Osteoblast (primary cell): ENCODE data around the gene TCF4. TPM values are rescaled to one million over a fixed set of nuclear protein-coding genes. Genes with fewer than 3 reads are reported as not detected.

Experiments
- DNase-seq: peaks from one replicate; pipeline ENCODE4 v3.0.0; 2011; ENCODE audit warnings: low spot score, mixed read lengths; ENCODE audit not compliant: insufficient read length; ENCODE audit errors: missing footprints
- H2AFZ ChIP-seq: 2 replicates; pipeline ENCODE4 v1.6.0; 2011; ENCODE audit warnings: mild to moderate bottlenecking, low read length
- H3K27ac ChIP-seq: 2 replicates; pipeline ENCODE4 v1.5.1; 2011; ENCODE audit warnings: mild to moderate bottlenecking, low read depth, low read length, moderate library complexity
- H3K27me3 ChIP-seq: 2 replicates; pipeline ENCODE4 v1.6.0; 2012; ENCODE audit warnings: mild to moderate bottlenecking, control low read depth, inconsistent platforms, low read length, moderate library complexity; ENCODE audit not compliant: insufficient read depth
- H3K36me3 ChIP-seq: 2 replicates; pipeline ENCODE4 v1.5.1; 2011; ENCODE audit warnings: mild to moderate bottlenecking, low read length, control low read depth, moderate library complexity; ENCODE audit not compliant: insufficient read depth
- H3K4me1 ChIP-seq: 2 replicates; pipeline ENCODE4 v1.5.1; 2011; ENCODE audit warnings: mild to moderate bottlenecking, low read length, control low read depth, moderate library complexity; ENCODE audit not compliant: insufficient read depth
- H3K4me2 ChIP-seq: 2 replicates; pipeline ENCODE4 v1.6.0; 2011; ENCODE audit warnings: mild to moderate bottlenecking, low read length; ENCODE audit not compliant: insufficient read depth
- H3K4me3 ChIP-seq: fragments of 200-600 bp; sonication (generic); 3 replicates; pipeline ENCODE4 v1.5.1; 2012; ENCODE audit warnings: mild to moderate bottlenecking, low read length, inconsistent platforms; ENCODE audit not compliant: insufficient read depth
- H3K79me2 ChIP-seq: 2 replicates; pipeline ENCODE4 v1.6.0; 2012; ENCODE audit warnings: mild to moderate bottlenecking, low read length, control low read depth, inconsistent platforms; ENCODE audit not compliant: insufficient read depth
- H3K9me3 ChIP-seq: 2 replicates; pipeline ENCODE4 v1.5.1; 2011; ENCODE audit warnings: low read depth, low read length, control low read depth
- H4K20me1 ChIP-seq: 2 replicates; pipeline ENCODE4 v1.6.0; 2012; ENCODE audit warnings: mild to moderate bottlenecking, low read length, control low read depth; ENCODE audit not compliant: insufficient read depth
- CTCF ChIP-seq: IDR thresholded peaks from 2 replicates; pipeline ENCODE4 v1.5.1; 2011; ENCODE audit warnings: mild to moderate bottlenecking, low read depth, low read length, moderate library complexity; ENCODE audit errors: extremely low read depth
- total RNA-seq: library from RNA; depleted of rRNA; stranded (reverse); fragments of >200 nt; gene quantifications from 2 replicates; pipeline ENCODE4 v1.2.3, GENCODE V29; 2012

Gene TCF4
- total RNA-seq, 1 donor: 87.2 TPM

DNA sequence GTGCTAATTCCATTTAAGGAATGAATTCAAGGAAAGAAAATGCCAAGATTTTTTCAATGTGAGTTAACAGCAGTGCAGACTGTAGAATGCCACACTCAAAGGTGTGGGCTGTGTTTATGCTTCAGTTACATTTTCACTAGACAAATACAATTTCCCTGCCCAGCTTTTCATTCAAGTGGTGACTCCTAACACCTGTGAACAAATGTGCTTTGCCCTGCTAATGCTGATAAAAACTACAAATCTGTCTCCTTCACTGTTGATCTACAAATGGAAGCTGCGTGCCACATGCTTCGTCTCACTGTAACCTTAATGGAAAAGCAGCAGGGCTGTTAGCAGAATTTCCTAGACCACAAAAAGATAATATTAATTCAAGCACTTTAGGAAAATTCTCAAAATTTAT is 19.8 kb upstream of the TCF4 start:
- no peaks in the 10 kb centered on the region for H4K20me1 ChIP-seq

DNA sequence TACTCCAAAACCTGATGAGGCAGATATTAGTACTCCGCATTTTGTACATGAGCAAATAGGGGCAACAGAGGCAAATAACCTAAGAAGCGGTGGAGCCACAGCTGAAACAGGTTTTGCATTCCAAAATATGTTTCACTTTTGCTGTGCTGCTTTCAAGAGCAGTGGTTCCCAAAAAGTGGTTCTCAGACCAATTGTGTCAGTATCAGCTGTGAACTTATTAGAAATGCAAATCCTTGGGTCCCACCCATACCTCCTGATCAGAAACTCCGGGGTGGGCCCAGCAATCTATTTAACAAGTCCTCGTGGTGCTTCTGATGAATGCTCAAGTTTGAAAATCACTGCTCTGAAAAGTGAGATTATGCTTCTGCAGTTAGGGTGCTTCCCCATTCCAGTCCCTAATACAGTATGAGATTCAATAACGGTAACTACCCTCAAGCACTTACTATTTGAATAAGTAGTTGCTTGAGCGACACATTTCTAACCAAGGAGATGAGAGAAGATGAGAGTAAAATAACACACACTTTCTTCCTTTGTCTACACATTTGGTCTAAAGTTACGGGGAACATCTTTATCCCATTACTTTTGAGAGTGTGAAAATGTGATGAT is 17.8 kb upstream of the TCF4 start:
- no peak for TF ChIP-seq CTCF
- no peak overlapping the region for H3K27ac ChIP-seq
- H3K4me1 ChIP-seq: no peaks in the 10 kb centered on the region
- DNase-seq: no peak
- no peak overlapping the region for H2AFZ ChIP-seq
- no peak overlapping the region for H3K4me2 ChIP-seq
- H3K27me3 ChIP-seq: no peaks in the 10 kb centered on the region
- no peak overlapping the region for H3K4me3 ChIP-seq
- H3K9me3 ChIP-seq: no peaks in the 10 kb centered on the region
- H3K79me2 ChIP-seq: no peaks in the 10 kb centered on the region
- no peaks in the 10 kb centered on the region for H3K36me3 ChIP-seq
- no peaks in the 10 kb centered on the region for H4K20me1 ChIP-seq

More for the DNA sequence above, 19.8 kb upstream of the TCF4 start:
- Histone ChIP-seq H3K27ac (no peak overlapping the region), H3K4me3 (no peak overlapping the region), H2AFZ (no peak overlapping the region), H3K79me2 (no peaks in the 10 kb centered on the region), H3K4me1 (no peaks in the 10 kb centered on the region), H3K27me3 (no peaks in the 10 kb centered on the region), H3K9me3 (no peaks in the 10 kb centered on the region), H3K36me3 (no peaks in the 10 kb centered on the region), H3K4me2 (no peak overlapping the region)
- TF ChIP-seq CTCF: no peak
- DNase-seq: no peak

DNA sequence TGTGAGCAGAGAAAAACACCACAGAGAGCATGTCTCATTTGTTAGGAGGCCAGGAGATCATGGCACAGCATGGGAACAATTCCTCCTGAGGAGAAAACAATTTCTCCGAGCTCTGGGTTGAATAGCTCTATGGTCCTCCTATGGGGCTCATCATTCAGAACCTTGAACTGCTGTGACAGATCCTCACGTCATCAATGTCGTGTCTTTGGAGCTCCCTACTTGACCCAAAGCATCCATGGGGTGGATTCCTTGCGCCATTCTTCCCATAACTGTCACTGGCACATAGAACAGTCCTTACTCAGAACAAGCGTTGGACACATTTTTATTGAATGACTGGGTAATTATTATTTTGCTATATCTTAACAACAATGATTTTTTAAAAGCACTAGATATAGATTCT is 15.8 kb upstream of the TCF4 start:
- DNase-seq: no peak
- Histone ChIP-seq H3K4me2 (no peak overlapping the region), H3K79me2 (no peaks in the 10 kb centered on the region), H3K27ac (no peak overlapping the region), H2AFZ (no peak overlapping the region), H3K27me3 (no peaks in the 10 kb centered on the region), H4K20me1 (no peaks in the 10 kb centered on the region), H3K4me1 (no peaks in the 10 kb centered on the region), H3K4me3 (no peak overlapping the region), H3K36me3 (no peaks in the 10 kb centered on the region), H3K9me3 (no peaks in the 10 kb centered on the region)
- TF ChIP-seq CTCF: no peak

- Histone ChIP-seq H3K27ac (no peak overlapping the region), H3K9me3 (no peaks in the 10 kb centered on the region), H4K20me1 (no peaks in the 10 kb centered on the region), H3K36me3 (no peaks in the 10 kb centered on the region), H3K4me3 (no peak overlapping the region), H2AFZ (no peak overlapping the region), H3K27me3 (no peaks in the 10 kb centered on the region), H3K79me2 (no peaks in the 10 kb centered on the region), H3K4me2 (no peak overlapping the region), H3K4me1 (peaks cover 13% of the 10 kb centered on the region)
- DNase-seq: no peak
- no peak for TF ChIP-seq CTCF
Measured at GRCh38 chr18:55593888-55594287, 5.9 kb upstream of the TCF4 start.
